ENCODE data around the gene STK11. TPM values are rescaled to one million over a fixed set of nuclear protein-coding genes. Genes with fewer than 3 reads are reported as not detected.
A peak's percentile ranks its signal among the peaks of the same experiment; 100 is the strongest.

The STK11 gene
- total RNA-seq, 1 donor from 2014 or later, result 67.6 TPM

- Mint-ChIP-seq H3K9me3 (no peaks in the 10 kb centered on the region), H3K4me1 (peaks cover 73% of the 10 kb centered on the region), H3K27ac (peak overlapping the region; percentile 94), H3K4me3 (peak overlapping the region; percentile 78), H3K27me3 (no peaks in the 10 kb centered on the region), H3K36me3 (ENCODE audit: low read depth) (peaks cover 6% of the 10 kb centered on the region)
- POLR2A ChIA-PET, result interaction anchor here (0.6 to 11.5 kb wide), 11 partner anchors 9 to 1342 kb away, joined by 3 to 824 read pairs (median 13); partner anchors contain the start of genes ATP5F1D, CBARP and FAM174C
- CTCF ChIA-PET, result interaction anchor here (9.8 kb wide), 1 partner anchor 22 kb away, joined by 540 read pairs; the partner anchor contains the start of gene ATP5F1D
- intact Hi-C loops (cut with micrococcal nuclease), result loop anchor here (5.0 kb wide), 1 partner anchor 358 kb away; no protein-coding TSS in a partner anchor
- ATAC-seq (ENCODE audit: low read depth), result peak; percentile 9
- DNase-seq, result peak; percentile 66
- no peak for TF ChIP-seq CTCF (IDR thresholded peaks at IDR 0.05)
Observed at GRCh38 chr19:1264801-1265614, 59.4 kb downstream of the STK11 start.

- ATAC-seq (ENCODE audit: low read depth), result peak; percentile 1
- peak overlapping the region; percentile 78 for H3K4me3 Mint-ChIP-seq
- peak; percentile 64 for DNase-seq
- H3K27me3 Mint-ChIP-seq, result no peaks in the 10 kb centered on the region
- ChIA-PET CTCF (interaction anchor here (1.1 to 9.8 kb wide), 3 partner anchors 9 to 23 kb away, joined by 3 to 540 read pairs (median 4); partner anchors contain the start of gene ATP5F1D), POLR2A (interaction anchor here (0.6 to 11.5 kb wide), 8 partner anchors 8 to 810 kb away, joined by 3 to 824 read pairs (median 22); partner anchors contain the start of genes ATP5F1D, CBARP and FAM174C)
- H3K4me1 Mint-ChIP-seq, result peaks cover 76% of the 10 kb centered on the region
- peak overlapping the region; percentile 94 for H3K27ac Mint-ChIP-seq
- intact Hi-C loops (cut with micrococcal nuclease), result loop anchor here (1.0 kb wide), 2 partner anchors 17 to 21 kb away; partner anchors contain the start of gene MIDN
- no peak for TF ChIP-seq CTCF (IDR thresholded peaks at IDR 0.05)
- H3K36me3 Mint-ChIP-seq (ENCODE audit: low read depth), result peaks cover 12% of the 10 kb centered on the region
- no peaks in the 10 kb centered on the region for H3K9me3 Mint-ChIP-seq
Observed at GRCh38 chr19:1265615-1266128, 60.1 kb downstream of the STK11 start.

- H3K4me3 Mint-ChIP-seq, result peak overlapping the region; percentile 72
- H3K9me3 Mint-ChIP-seq, result no peaks in the 10 kb centered on the region
- H3K27me3 Mint-ChIP-seq, result no peaks in the 10 kb centered on the region
- peak overlapping the region; percentile 94 for H3K27ac Mint-ChIP-seq
- DNase-seq (peak; percentile 90), ATAC-seq (ENCODE audit: low read depth) (peak; percentile 22)
- ChIA-PET POLR2A (interaction anchor here (0.6 to 11.5 kb wide), 9 partner anchors 7 to 348 kb away, joined by 3 to 824 read pairs (median 16); partner anchors contain the start of genes ATP5F1D, CBARP and FAM174C), CTCF (interaction anchor here (1.0 to 9.8 kb wide), 9 partner anchors 9 to 200 kb away, joined by 3 to 540 read pairs (median 4); partner anchors contain the start of genes ATP5F1D and FAM174C)
- peaks cover 80% of the 10 kb centered on the region for H3K4me1 Mint-ChIP-seq
- intact Hi-C loops (cut with micrococcal nuclease), result loop anchor here (1.0 kb wide), 2 partner anchors 18 to 22 kb away; partner anchors contain the start of gene MIDN
- peaks cover 18% of the 10 kb centered on the region for H3K36me3 Mint-ChIP-seq (ENCODE audit: low read depth)
- no peak for TF ChIP-seq CTCF (IDR thresholded peaks at IDR 0.05)
Observed at GRCh38 chr19:1266129-1266915, 60.7 kb downstream of the STK11 start.

- ChIA-PET POLR2A (interaction anchor here (0.6 to 11.5 kb wide), 9 partner anchors 8 to 348 kb away, joined by 4 to 824 read pairs (median 28); partner anchors contain the start of genes ATP5F1D, CBARP and FAM174C), CTCF (interaction anchor here (1.0 to 9.8 kb wide), 9 partner anchors 8 to 201 kb away, joined by 3 to 540 read pairs (median 4); partner anchors contain the start of genes ATP5F1D and FAM174C)
- H3K4me1 Mint-ChIP-seq, result peaks cover 80% of the 10 kb centered on the region
- no peaks in the 10 kb centered on the region for H3K27me3 Mint-ChIP-seq
- ATAC-seq (ENCODE audit: low read depth) (peak; percentile 4), DNase-seq (peak; percentile 89)
- H3K4me3 Mint-ChIP-seq, result peak overlapping the region; percentile 72
- intact Hi-C loops (cut with micrococcal nuclease), result loop anchor here (1.0 kb wide), 2 partner anchors 19 to 23 kb away; partner anchors contain the start of gene MIDN
- H3K9me3 Mint-ChIP-seq, result no peaks in the 10 kb centered on the region
- H3K27ac Mint-ChIP-seq, result peak overlapping the region; percentile 56
- H3K36me3 Mint-ChIP-seq (ENCODE audit: low read depth), result peaks cover 22% of the 10 kb centered on the region
- TF ChIP-seq CTCF (IDR thresholded peaks at IDR 0.05), result peak; percentile 71
Observed at GRCh38 chr19:1266916-1267476, 61.4 kb downstream of the STK11 start.

Measured in activated B cell treated with CpG ODN at 0.5 μM for 24 hours (primary cell).